CD14-positive monocyte (primary cell): ENCODE measurements around the gene KEAP1. TPM values are rescaled to one million over a fixed set of nuclear protein-coding genes. Genes with fewer than 3 reads are reported as not detected.

ENCODE experiments used
- DNase-seq, 3 donors: peaks; one replicate each; pipeline ENCODE4 v3.0.0-alpha.2; 2011 to 2022
- H2AFZ ChIP-seq: 2 replicates; pipeline ENCODE4 v1.6.0; 2012; ENCODE audit warnings: mild to moderate bottlenecking, low read depth, low read length, inconsistent platforms; ENCODE audit not compliant: insufficient read depth, poor library complexity, severe bottlenecking
- H3K27ac ChIP-seq, 2 donors: 1 replicate in 1 of 2; 2 replicates in 1 of 2; pipeline ENCODE4 v1.5.1; 2012 to 2013; ENCODE audit warnings: low read length in 2 of 2, control low read depth in 1 of 2, inconsistent platforms in 1 of 2, low read depth in 1 of 2, mild to moderate bottlenecking in 1 of 2
- H3K27me3 ChIP-seq, 2 donors: one replicate each; pipeline versions ENCODE4 v1.6.0 to v1.6.1; 2011 to 2013; ENCODE audit warnings: low read length in 2 of 2; ENCODE audit not compliant: control insufficient read depth in 2 of 2, insufficient read depth in 2 of 2
- H3K36me3 ChIP-seq, 2 donors: replicated peaks in 1 of 2; 1 replicate in 1 of 2; 2 replicates in 1 of 2; pipeline versions ENCODE4 v1.5.1 to v1.6.1; 2012 to 2013; ENCODE audit warnings: low read length in 2 of 2, control low read depth in 1 of 2, inconsistent platforms in 1 of 2, mild to moderate bottlenecking in 1 of 2; ENCODE audit not compliant: insufficient read depth in 2 of 2, control insufficient read depth in 1 of 2
- H3K4me1 ChIP-seq, 2 donors: 1 replicate in 1 of 2; 2 replicates in 1 of 2; pipeline versions ENCODE4 v1.5.1 to v1.6.1; 2012 to 2013; ENCODE audit warnings: low read length in 2 of 2, control low read depth in 1 of 2, inconsistent platforms in 1 of 2, mild to moderate bottlenecking in 1 of 2, moderate library complexity in 1 of 2; ENCODE audit not compliant: insufficient read depth in 2 of 2, control insufficient read depth in 1 of 2
- H3K4me2 ChIP-seq: replicated peaks from 2 replicates; pipeline ENCODE3; 2012; ENCODE audit warnings: low read length, moderate library complexity, mild to moderate bottlenecking; ENCODE audit not compliant: poor library complexity, severe bottlenecking; ENCODE audit errors: extremely low read depth
- H3K4me3 ChIP-seq, 3 experiments: fragments of 200-600 bp in 1 of 3; sonication (generic) in 1 of 3; replicated peaks in 1 of 3; 1 replicate in 2 of 3; 2 replicates in 1 of 3; pipeline ENCODE4 v1.5.1; 2011 to 2013; ENCODE audit warnings: low read length in 3 of 3, mild to moderate bottlenecking in 3 of 3, control low read depth in 2 of 3, low read depth in 2 of 3, inconsistent platforms in 1 of 3, moderate library complexity in 1 of 3
- H3K79me2 ChIP-seq: 2 replicates; pipeline ENCODE4 v1.6.0; 2012; ENCODE audit warnings: mild to moderate bottlenecking, control low read depth, inconsistent platforms, low read length, moderate library complexity; ENCODE audit not compliant: insufficient read depth
- H3K9ac ChIP-seq: 2 replicates; pipeline ENCODE4 v1.6.0; 2017; ENCODE audit warnings: low read length, mild to moderate bottlenecking; ENCODE audit not compliant: insufficient read depth, poor library complexity, severe bottlenecking
- H3K9me3 ChIP-seq, 2 donors: replicated peaks in 1 of 2; 1 replicate in 1 of 2; 2 replicates in 1 of 2; pipeline versions ENCODE4 v1.5.1 to v1.6.1; 2012 to 2013; ENCODE audit warnings: low read length in 2 of 2, control low read depth in 1 of 2; ENCODE audit not compliant: control insufficient read depth in 1 of 2, insufficient read depth in 1 of 2
- H4K20me1 ChIP-seq: 2 replicates; pipeline ENCODE4 v1.6.0; 2012; ENCODE audit warnings: mild to moderate bottlenecking, low read length, control low read depth, moderate library complexity; ENCODE audit not compliant: insufficient read depth
- H3K27ac Mint-ChIP-seq, 7 donors: one replicate each; pipeline ENCODE4 v1.8.0; 2020; ENCODE audit warnings: mild to moderate bottlenecking in 7 of 7, mixed read lengths in 7 of 7, moderate library complexity in 6 of 7, inconsistent platforms in 2 of 7
- H3K27me3 Mint-ChIP-seq, 3 donors: one replicate each; pipeline ENCODE4 v1.8.0; 2021 to 2022; ENCODE audit warnings: low read depth in 3 of 3, mild to moderate bottlenecking in 3 of 3, mixed read lengths in 3 of 3, moderate library complexity in 3 of 3, inconsistent platforms in 1 of 3
- H3K36me3 Mint-ChIP-seq, 2 donors: one replicate each; pipeline ENCODE4 v1.8.0; 2020; ENCODE audit warnings: mixed read lengths in 2 of 2, inconsistent platforms in 1 of 2, mild to moderate bottlenecking in 1 of 2
- H3K4me1 Mint-ChIP-seq: one replicate; pipeline ENCODE4 v1.8.0; 2020; ENCODE audit warnings: mild to moderate bottlenecking, mixed read lengths
- H3K4me3 Mint-ChIP-seq, 2 donors: one replicate each; pipeline ENCODE4 v1.8.0; 2020; ENCODE audit warnings: mild to moderate bottlenecking in 2 of 2, mixed read lengths in 2 of 2, moderate library complexity in 1 of 2
- H3K9me3 Mint-ChIP-seq, 7 donors: one replicate each; pipeline ENCODE4 v1.8.0; 2020 to 2022; ENCODE audit warnings: mixed read lengths in 7 of 7, mild to moderate bottlenecking in 6 of 7, moderate library complexity in 6 of 7, inconsistent platforms in 2 of 7
- CTCF ChIP-seq: fragments of 200-600 bp; IDR thresholded peaks from one replicate; pipeline ENCODE4 v1.8.0; 2022; ENCODE audit warnings: antibody characterized with exemption, mild to moderate bottlenecking
- WGBS: methylation state at CpG from one replicate; pipeline ENCODE4 v1.1.5; 2013; ENCODE audit warnings: missing lambda C conversion rate; ENCODE audit not compliant: insufficient coverage; 5-methylcytosine and 5-hydroxymethylcytosine counted together
- intact Hi-C, 2 donors: fragments of 100-400 bp; cut with micrococcal nuclease; formaldehyde crosslinking; loops; one replicate each; pipeline versions ENCODE4 v1.15.0 to v1.15.1; 2023
- polyA plus RNA-seq, 3 donors: library from polyadenylated mRNA; depleted of rRNA in 1 of 3; unstranded in 2 of 3; stranded (reverse) in 1 of 3; fragments of 300-500 nt in 2 of 3; fragments of >200 nt in 1 of 3; fragmentation: Illumina TruSeq in 2 of 3; gene quantifications; 1 replicate in 2 of 3; 2 replicates in 1 of 3; pipeline ENCODE4 v1.2.3, GENCODE V29; 2012 to 2021

Gene KEAP1
- polyA plus RNA-seq, 3 donors, result 26.0 to 32.6 (median 26.1) TPM

GRCh38 chr19:10513223-10513622 lies 10.1 kb upstream of the KEAP1 start:
- peaks cover 28% of the 10 kb centered on the region for H3K4me1 Mint-ChIP-seq
- 86% methylated on average over 5 of the region's 7 CpGs for WGBS
- Histone ChIP-seq H2AFZ (no peak overlapping the region), H3K36me3 (no peaks in the 10 kb centered on the region), H3K27ac (no peak overlapping the region), H3K4me2 (no peak overlapping the region), H3K9me3 (peaks cover 0 to 34% of the 10 kb centered on the region in 2 donors), H3K4me3 (no peak overlapping the region), H4K20me1 (no peaks in the 10 kb centered on the region), H3K4me1 (peaks cover 19 to 37% of the 10 kb centered on the region in 2 donors), H3K9ac (no peak overlapping the region), H3K27me3 (peaks cover 43 to 53% of the 10 kb centered on the region in 2 donors), H3K79me2 (no peaks in the 10 kb centered on the region)
- DNase-seq, result no peak
- no peak overlapping the region for H3K27ac Mint-ChIP-seq
- H3K27me3 Mint-ChIP-seq, result peaks cover 46 to 61% (median 50%) of the 10 kb centered on the region in 3 donors
- intact Hi-C loops, result no loop called here
- H3K36me3 Mint-ChIP-seq, result peaks cover 3 to 15% of the 10 kb centered on the region in 2 donors
- H3K4me3 Mint-ChIP-seq, result peak overlapping the region in 1 of 2 donors; percentile 87
- TF ChIP-seq CTCF, result no peak
- peaks cover 0 to 17% (median 9%) of the 10 kb centered on the region in 7 donors for H3K9me3 Mint-ChIP-seq

GRCh38 chr19:10510301-10510802 lies 7.2 kb upstream of the KEAP1 start:
- intact Hi-C loops, result no loop called here
- no peak overlapping the region for H3K4me3 ChIP-seq
- H3K9ac ChIP-seq, result no peak overlapping the region
- H3K27me3 Mint-ChIP-seq, result peaks cover 24 to 32% (median 25%) of the 10 kb centered on the region in 3 donors
- 7% methylated on average over 15 of the region's 15 CpGs for WGBS
- no peaks in the 10 kb centered on the region for H3K36me3 ChIP-seq
- H3K9me3 Mint-ChIP-seq, result peaks cover 0 to 8% (median 4%) of the 10 kb centered on the region in 7 donors
- TF ChIP-seq CTCF, result peak; percentile 81
- H2AFZ ChIP-seq, result peak overlapping the region; percentile 68
- peaks cover 19 to 25% of the 10 kb centered on the region in 2 donors for H3K27me3 ChIP-seq
- H3K9me3 ChIP-seq, result peaks cover 0 to 21% of the 10 kb centered on the region in 2 donors
- H3K4me2 ChIP-seq, result peak overlapping the region; percentile 5
- H3K79me2 ChIP-seq, result no peaks in the 10 kb centered on the region
- peaks cover 3 to 9% of the 10 kb centered on the region in 2 donors for H3K36me3 Mint-ChIP-seq
- H3K4me1 ChIP-seq, result peaks cover 13 to 24% of the 10 kb centered on the region in 2 donors
- H3K4me3 Mint-ChIP-seq, result no peak overlapping the region
- H3K4me1 Mint-ChIP-seq, result peaks cover 23% of the 10 kb centered on the region
- H3K27ac ChIP-seq, result no peak overlapping the region
- no peak overlapping the region for H3K27ac Mint-ChIP-seq
- H4K20me1 ChIP-seq, result no peaks in the 10 kb centered on the region
- DNase-seq, result peak in 2 of 3 donors; percentile 20 to 24
